Ishikawa (cell line): ENCODE data around the gene CORT.

Experiments used
- CEBPB ChIP-seq: IDR thresholded peaks from 2 replicates; pipeline ENCODE4 v1.6.1; 2012
- CREB1 ChIP-seq: IDR thresholded peaks from 2 replicates; pipeline ENCODE4 v1.6.1; 2012; ENCODE audit warnings: low read depth
- EGR1 ChIP-seq: IDR thresholded peaks from 2 replicates; pipeline ENCODE4 v1.6.1; 2012
- EP300 ChIP-seq: IDR thresholded peaks from 2 replicates; pipeline ENCODE4 v1.6.1; 2012; ENCODE audit warnings: borderline replicate concordance
- FOXM1 ChIP-seq: IDR thresholded peaks from 2 replicates; pipeline ENCODE4 v1.6.1; 2012; ENCODE audit warnings: low read depth, borderline replicate concordance
- MAX ChIP-seq: IDR thresholded peaks from 2 replicates; pipeline ENCODE4 v1.6.1; 2012
- NFIC ChIP-seq: IDR thresholded peaks from 2 replicates; pipeline ENCODE4 v1.6.1; 2012
- RAD21 ChIP-seq: IDR thresholded peaks from 2 replicates; pipeline ENCODE4 v1.6.1; 2012; ENCODE audit warnings: low read depth
- REST ChIP-seq: IDR thresholded peaks from 2 replicates; pipeline ENCODE4 v1.6.1; 2012; ENCODE audit warnings: low read depth, mild to moderate bottlenecking
- TAF1 ChIP-seq: IDR thresholded peaks from 2 replicates; pipeline ENCODE4 v1.6.1; 2012; ENCODE audit warnings: low read depth, mild to moderate bottlenecking
- TCF12 ChIP-seq: IDR thresholded peaks from 2 replicates; pipeline ENCODE4 v1.6.1; 2012; ENCODE audit warnings: low read depth
- TEAD4 ChIP-seq: IDR thresholded peaks from 2 replicates; pipeline ENCODE4 v1.6.1; 2012
- YY1 ChIP-seq: IDR thresholded peaks from 2 replicates; pipeline ENCODE4 v1.6.1; 2012; ENCODE audit warnings: low read depth
- ZBTB7A ChIP-seq: IDR thresholded peaks from 2 replicates; pipeline ENCODE4 v1.6.1; 2012; ENCODE audit warnings: low read depth
- TF ChIP-seq, protein P1 (sequence below): IDR thresholded peaks from 2 replicates; pipeline ENCODE4 v1.6.1; 2012

Gene CORT

GRCh38 chr1:10494754-10495474, 45.1 kb downstream of the CORT start:
- TF ChIP-seq TEAD4: 0 out of 2 replicates have a peak, but pooled peaks have one; percentile 10
- TF ChIP-seq FOXM1: no peak
- TF ChIP-seq TAF1: no peak
- TF ChIP-seq ZBTB7A: no peak
- TF ChIP-seq CREB1: no peak
- TF ChIP-seq RAD21: peak; percentile 84

- no peak for TF ChIP-seq FOXM1
- TF ChIP-seq TAF1: no peak
- TF ChIP-seq, protein P1, sequence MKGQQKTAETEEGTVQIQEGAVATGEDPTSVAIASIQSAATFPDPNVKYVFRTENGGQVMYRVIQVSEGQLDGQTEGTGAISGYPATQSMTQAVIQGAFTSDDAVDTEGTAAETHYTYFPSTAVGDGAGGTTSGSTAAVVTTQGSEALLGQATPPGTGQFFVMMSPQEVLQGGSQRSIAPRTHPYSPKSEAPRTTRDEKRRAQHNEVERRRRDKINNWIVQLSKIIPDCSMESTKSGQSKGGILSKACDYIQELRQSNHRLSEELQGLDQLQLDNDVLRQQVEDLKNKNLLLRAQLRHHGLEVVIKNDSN: no peak
- TF ChIP-seq REST: no peak
- no peak for TF ChIP-seq EGR1
- no peak for TF ChIP-seq ZBTB7A
- no peak for TF ChIP-seq RAD21
- TF ChIP-seq MAX: no peak
- no peak for TF ChIP-seq EP300
- no peak for TF ChIP-seq TCF12
- TF ChIP-seq CREB1: no peak
- no peak for TF ChIP-seq NFIC
- TF ChIP-seq YY1: no peak
- no peak for TF ChIP-seq CEBPB
- no peak for TF ChIP-seq TEAD4
These were observed 45.6 kb downstream of the CORT start for GRCh38 chr1:10495475-10495817.

DNA sequence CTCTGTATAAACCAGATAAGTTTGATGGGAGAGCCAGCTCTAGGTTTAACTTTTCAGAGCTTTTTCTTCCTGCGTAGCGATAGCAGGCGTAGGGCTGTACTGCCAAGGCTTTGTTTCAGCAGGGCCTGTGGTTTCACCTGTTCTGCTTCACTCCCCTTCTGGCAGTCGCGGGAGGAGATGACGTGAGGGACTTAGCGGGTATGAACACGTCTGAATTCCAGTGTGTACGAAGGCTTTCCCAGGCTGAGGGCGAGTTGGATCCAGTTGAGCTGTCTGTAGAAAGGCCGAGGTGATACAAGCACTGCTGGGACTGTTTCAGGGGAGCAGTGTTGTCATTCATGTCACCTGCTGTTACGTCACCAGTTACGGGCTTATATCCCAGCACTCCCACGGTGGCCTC, 46.1 kb downstream of the CORT start:
- TF ChIP-seq ZBTB7A: no peak
- peak; percentile 49 for TF ChIP-seq MAX
- TF ChIP-seq TEAD4: peak; percentile 44; the same call in 1 of the 2 replicates

GRCh38 chr1:10497109-10497508, 47.3 kb downstream of the CORT start:
- TF ChIP-seq ZBTB7A: no peak
- no peak for TF ChIP-seq FOXM1
- TF ChIP-seq CREB1: no peak
- TF ChIP-seq EP300: no peak
- no peak for TF ChIP-seq REST
- no peak for TF ChIP-seq CEBPB
- no peak for TF ChIP-seq NFIC
- no peak for TF ChIP-seq TEAD4
- no peak for TF ChIP-seq TAF1
- TF ChIP-seq, protein P1: no peak
- no peak for TF ChIP-seq RAD21

DNA sequence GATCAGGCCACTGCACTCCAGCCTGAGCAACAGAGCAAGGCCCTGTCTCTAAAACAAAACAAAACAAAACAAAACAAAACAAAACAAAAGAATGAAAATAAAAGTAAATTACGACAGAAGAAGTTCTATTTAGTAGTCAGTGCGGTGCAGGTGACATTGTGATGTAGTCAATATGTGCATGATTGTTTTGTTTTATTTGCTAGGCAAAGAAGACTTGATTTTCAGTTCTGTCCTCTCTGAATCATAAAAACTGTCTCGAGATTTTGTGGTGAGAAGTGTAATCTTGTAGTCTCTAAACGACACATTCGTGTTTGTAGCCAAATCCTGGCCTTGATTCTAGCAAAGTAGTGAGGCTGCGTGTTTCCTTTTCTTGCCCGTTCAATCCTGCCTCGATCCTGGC, 48.4 kb downstream of the CORT start:
- no peak for TF ChIP-seq REST
- TF ChIP-seq, protein P1: no peak
- no peak for TF ChIP-seq EGR1
- TF ChIP-seq NFIC: no peak
- no peak for TF ChIP-seq TCF12
- TF ChIP-seq CEBPB: no peak
- no peak for TF ChIP-seq FOXM1
- TF ChIP-seq RAD21: no peak
- TF ChIP-seq YY1: no peak
- TF ChIP-seq CREB1: no peak
- no peak for TF ChIP-seq TEAD4
- TF ChIP-seq MAX: no peak
- no peak for TF ChIP-seq TAF1
- TF ChIP-seq EP300: no peak
- TF ChIP-seq ZBTB7A: no peak
